SU-DHL-6 (cell line): ENCODE results near the gene TSPAN18.

Experiments
- CTCF ChIP-seq: fragments of 200-600 bp; sonication (generic); IDR thresholded peaks from one replicate; pipeline ENCODE4 v1.5.1; 2017; ENCODE audit warnings: antibody characterized with exemption, mild to moderate bottlenecking, low read length, moderate library complexity; ENCODE audit not compliant: insufficient read depth, poor library complexity, severe bottlenecking
- EZH2phosphoT487 ChIP-seq: fragments of 200-600 bp; sonication (generic), shearing (Covaris generic); conservative IDR thresholded peaks from 2 replicates; pipeline ENCODE4 v1.6.1; 2018; ENCODE audit warnings: mild to moderate bottlenecking, antibody characterized with exemption, low read length, moderate library complexity, mixed read lengths

- TF ChIP-seq CTCF (no peak), EZH2phosphoT487 (no peak)
Observed at GRCh38 chr11:44788536-44789261, 61.9 kb downstream of the TSPAN18 start.
